ENCODE measurements around the gene HSCB.
"Not testable (repeated sequence)": the region's sequence is repeated elsewhere in the genome, so short reads cannot be mapped to it uniquely, and the experiment has no call there.

Gene HSCB

GRCh38 chr22:28788601-28789000 lies 46.8 kb downstream of the HSCB start:
- in situ Hi-C loops (cut with HindIII; ENCODE audit: low sequenced_read_pairs) = no loop called here

DNA sequence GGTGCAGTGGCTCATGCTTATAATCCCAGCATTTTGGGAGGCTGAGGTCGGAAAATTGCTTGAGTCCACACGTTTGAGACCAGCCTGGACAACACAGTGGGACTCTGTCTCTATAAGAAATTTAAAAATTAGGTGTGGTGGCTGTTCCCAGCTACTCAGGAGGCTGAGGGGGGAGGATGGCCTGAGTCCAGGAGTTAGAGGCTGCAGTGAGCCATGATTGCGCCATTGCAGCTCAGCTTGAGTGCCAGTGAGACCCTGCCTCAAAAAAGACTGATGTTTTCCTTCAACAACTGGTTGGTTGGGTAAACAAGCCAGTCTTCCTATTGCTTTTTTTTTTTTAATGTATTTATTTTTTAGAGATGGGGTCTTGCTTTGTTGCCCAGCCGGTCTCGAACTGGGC lies 49.3 kb downstream of the HSCB start:
- in situ Hi-C loops (cut with HindIII; ENCODE audit: low sequenced_read_pairs) = no loop called here

GRCh38 chr22:28791841-28792490 lies 50.1 kb downstream of the HSCB start:
- in situ Hi-C loops (cut with HindIII; ENCODE audit: low sequenced_read_pairs) = no loop called here

- in situ Hi-C loops (cut with HindIII; ENCODE audit: low sequenced_read_pairs) = no loop called here
Observed at GRCh38 chr22:28792491-28793383, 50.9 kb downstream of the HSCB start.

GRCh38 chr22:28793976-28794584 lies 52.2 kb downstream of the HSCB start:
- in situ Hi-C loops (cut with HindIII; ENCODE audit: low sequenced_read_pairs) = no loop called here

GRCh38 chr22:28795071-28795693 lies 53.3 kb downstream of the HSCB start:
- in situ Hi-C loops (cut with HindIII; ENCODE audit: low sequenced_read_pairs) = no loop called here

DNA sequence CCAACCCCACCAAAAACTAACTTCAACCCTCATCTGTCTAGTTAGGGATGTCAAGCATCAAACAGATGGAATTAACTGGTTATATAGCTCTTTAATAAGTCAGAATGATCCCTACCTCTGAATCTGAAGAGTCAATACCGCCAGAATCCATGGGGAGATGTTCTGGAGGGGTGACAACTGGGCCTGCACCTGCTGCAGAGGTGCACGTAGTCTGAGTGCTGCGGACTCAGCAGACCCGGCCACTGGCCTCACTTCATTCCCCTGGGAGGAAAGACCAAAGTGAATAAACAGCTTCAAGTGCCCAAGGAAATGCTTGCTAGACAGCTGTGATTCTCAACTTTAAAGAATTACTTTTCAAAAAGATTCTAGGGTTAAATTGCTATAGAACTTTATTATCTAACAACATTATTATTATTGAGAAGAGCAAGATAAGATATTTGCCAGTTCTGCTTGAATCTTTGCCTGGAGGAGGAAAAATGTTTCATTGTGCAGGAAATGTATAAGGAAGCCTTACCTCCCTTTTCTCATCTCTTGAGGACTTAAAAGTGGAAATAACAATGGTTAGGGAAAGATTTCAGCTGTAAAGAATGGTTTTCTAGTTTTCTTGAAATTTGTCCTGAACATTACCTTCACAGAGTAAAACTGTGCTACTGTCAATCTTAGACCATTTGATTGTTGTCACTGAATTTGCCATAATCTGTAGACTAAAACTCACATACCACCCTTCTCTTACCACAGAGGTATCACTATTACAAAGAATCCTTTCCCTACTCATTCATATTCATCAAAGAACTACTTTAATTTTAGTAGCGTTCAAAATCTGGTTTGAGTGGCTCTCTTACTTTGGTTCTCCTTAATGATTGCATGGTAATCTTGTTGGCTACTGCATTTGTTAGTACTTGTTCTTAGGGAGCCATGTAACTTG lies 54.4 kb downstream of the HSCB start:
- in situ Hi-C loops (cut with HindIII; ENCODE audit: low sequenced_read_pairs) = no loop called here

- in situ Hi-C loops (cut with HindIII; ENCODE audit: low sequenced_read_pairs) = no loop called here
Observed at GRCh38 chr22:28798810-28799605, 57.2 kb downstream of the HSCB start.

DNA sequence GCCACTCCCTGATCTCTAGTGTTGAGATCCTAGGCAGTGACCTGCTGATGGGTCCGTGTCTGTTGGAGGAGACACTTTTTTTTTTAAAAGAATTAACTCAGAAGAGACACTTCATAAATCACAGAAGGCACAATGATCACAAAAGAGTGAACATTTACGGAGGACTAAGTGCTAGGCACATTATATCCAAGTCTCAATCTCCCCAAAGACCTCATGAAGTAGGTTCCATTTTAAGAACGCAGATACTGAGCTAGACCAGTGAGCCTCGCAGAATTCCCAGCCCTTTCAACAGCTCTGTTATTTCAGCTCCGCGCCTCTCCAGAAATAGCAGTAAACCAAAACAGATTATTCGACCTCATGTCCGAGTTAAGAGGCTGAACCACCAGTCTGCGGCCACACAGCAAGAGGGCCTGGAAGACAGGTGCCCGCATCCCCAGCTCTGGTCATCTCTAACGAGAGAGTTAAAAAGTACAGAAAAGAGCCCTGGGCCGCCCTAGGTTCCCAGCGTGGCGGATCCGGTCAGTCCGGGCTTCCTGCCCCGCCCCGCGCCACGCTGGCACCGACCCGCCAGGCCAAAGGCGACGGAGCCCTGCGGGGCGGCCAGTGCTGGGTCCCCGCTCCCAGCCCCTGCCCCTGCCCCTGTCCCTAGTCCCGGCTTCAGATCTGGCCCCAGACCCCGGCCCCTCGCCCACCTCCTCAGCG lies 57.9 kb downstream of the HSCB start:
- in situ Hi-C loops (cut with HindIII; ENCODE audit: low sequenced_read_pairs) = no loop called here

DNA sequence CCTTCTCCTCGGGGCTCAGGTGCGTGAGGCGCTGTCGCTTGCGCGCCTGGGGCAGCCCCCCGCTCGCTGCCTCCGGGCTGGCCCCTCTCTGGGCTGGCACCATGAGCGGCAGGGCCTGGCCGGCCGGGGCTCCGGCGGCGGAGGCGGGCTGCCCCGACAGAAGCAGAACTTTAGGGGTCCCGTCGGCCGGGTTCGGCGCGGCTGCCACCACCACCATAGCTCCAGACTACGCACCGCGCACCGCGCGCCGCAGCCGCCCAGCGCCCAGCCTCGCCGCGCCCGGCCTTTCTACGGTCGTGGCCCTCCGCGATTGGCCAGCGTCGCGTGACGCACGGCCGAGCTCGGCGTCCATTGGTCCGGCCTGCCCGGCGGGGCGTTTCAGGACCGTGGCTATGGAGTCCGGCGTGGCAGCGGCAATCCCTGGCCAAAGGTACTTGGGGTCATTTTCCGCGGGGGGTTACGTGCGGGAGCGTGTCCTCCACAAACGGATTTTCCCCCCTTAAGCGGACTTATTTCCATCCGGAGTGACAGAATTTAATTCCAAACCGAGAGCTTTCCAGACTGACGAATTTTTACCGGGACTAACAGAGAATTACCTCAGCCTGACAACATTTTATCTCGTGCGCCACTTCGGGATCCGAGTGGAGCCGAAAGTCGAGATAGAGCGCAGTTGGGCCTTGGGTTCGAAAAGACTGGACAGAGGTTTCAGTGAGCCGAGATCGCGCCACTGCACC lies 58.6 kb downstream of the HSCB start, which contains the start of gene XBP1:
TSS of gene XBP1 (minus strand) at position 262 of the 734 bp plus-strand sequence.
- in situ Hi-C loops (cut with HindIII; ENCODE audit: low sequenced_read_pairs) = no loop called here

DNA sequence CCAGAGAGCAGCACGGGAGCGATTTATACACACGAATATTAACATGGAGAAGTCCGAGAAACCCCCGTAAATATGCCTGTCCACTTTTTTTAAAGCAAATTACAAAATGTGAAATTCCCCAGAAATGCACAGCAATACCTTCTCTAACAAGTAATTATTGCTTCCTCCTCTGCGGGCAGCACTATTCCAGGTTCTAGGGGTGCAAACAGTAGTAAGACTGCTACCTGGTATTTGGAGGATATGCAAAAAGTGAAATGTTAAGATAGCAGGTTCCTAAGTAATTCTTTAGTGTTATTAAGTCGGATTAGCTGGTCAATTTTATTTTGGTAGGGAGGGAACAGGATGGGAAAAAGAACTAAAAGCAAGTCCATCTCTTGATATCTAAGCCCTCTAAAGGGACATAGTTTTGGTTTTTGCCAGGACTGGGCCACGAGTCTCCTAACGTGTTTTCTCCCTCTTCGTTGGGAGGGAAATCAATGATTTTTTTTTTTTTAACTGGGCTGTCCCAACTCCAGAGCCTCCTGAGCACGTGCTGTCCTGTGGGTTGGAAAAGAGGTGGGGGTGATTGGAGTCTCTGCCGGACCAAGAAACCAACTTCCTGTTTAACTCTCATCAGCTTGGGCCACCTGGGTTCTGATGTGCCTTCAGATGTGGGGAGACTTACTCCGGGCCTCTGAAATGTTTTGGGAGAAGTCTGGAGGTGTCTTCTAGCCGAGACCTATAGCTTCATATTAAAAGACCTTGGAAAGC lies 60.2 kb downstream of the HSCB start:
- in situ Hi-C loops (cut with HindIII; ENCODE audit: low sequenced_read_pairs) = no loop called here

- in situ Hi-C loops (cut with HindIII; ENCODE audit: low sequenced_read_pairs) = no loop called here
Observed at GRCh38 chr22:28802595-28803123, 60.8 kb downstream of the HSCB start.

DNA sequence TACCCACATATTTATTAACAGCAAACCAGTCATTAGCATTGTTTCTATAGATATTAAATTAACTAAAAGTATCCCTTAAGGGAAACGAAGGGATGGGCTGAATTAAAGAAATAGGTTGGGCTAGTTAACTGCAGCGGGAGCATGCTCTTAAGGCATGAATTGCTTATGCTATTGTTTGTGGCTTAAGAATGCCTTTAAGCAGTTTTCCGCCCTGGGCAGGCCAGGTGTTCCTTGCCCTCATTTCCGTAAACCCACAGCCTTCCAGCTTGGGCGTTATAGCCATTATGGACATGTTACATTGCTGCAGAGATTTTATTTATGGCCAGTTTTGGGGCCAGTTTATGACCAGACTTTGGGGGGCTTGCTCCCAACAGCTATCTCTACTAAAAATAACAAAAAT lies 63.6 kb downstream of the HSCB start:
- in situ Hi-C loops (cut with HindIII; ENCODE audit: low sequenced_read_pairs) = not testable (repeated sequence)

Measured in endothelial cell of hepatic sinusoid (primary cell).